Stimulated activated CD8-positive, alpha-beta memory T cell treated with anti-CD3 and anti-CD28 coated beads, Interleukin-15, amount 100 ng/mL, for 1 hour (primary cell): ENCODE measurements around the gene CDC73.
"Not testable (repeated sequence)": the region's sequence is repeated elsewhere in the genome, so short reads cannot be mapped to it uniquely, and the experiment has no call there.

ENCODE experiments used
- DNase-seq: peaks from one replicate; pipeline ENCODE4 v3.0.0-alpha.2; 2020; ENCODE audit warnings: low read depth

Gene CDC73

DNA sequence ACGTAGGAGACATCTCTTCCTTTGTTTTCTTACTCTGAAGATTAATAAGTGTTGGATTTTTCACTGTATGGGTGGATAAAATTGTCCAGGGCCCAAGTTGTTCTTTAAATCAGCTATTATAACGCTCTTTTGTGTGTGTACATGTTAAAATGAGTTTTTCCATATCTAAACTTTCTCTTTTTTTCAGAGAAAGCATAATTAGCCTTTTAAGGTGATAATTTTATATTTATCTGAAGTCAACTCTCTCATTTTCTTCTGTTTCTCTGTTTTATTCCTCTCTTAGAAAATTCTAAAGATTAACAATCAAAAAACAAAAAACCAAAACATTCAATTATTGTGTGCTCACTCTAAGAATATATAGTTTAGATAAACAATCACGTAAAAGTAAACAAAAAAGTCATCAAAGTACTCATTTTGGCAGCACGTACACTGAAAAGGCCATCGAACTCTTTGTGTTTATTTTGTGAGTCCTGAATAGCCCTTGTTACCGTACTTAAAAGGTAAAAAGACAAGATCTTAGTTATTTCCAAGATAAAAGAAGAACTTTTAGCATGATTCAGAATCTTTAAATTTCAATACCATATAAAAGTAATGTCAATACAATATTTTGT lies 7.2 kb upstream of the CDC73 start:
- no peak for DNase-seq

DNA sequence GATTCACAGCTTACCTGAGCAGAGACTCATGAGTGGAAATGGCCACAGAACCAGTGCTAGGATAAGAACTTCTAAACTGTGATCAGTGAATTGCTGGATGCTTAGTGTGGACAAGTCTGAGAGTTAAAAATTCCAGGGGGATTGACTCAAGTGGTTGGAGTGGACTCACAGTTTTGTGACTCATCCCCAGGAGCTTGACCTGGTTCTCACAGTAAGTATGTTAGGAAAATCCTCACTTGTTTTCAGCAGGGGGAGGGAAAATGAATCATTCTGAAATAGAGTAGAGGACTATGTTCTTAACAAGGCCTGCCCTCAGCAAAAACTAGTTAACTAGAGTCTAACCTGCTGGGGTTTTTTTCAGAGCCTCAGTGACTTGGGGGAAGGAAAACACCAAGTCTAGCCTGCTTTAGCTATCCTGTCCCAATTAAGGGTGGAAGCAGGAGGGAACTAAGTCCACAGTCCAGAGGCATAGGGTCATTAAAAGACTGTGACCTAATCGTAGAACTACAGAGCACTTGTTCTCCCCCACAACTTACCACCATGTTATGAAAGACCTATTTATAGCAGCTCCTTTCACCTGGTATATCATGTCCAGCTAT lies 6.1 kb upstream of the CDC73 start:
- DNase-seq, result no peak

GRCh38 chr1:193117167-193117566 lies 4.7 kb upstream of the CDC73 start:
- not testable (repeated sequence) for DNase-seq

DNA sequence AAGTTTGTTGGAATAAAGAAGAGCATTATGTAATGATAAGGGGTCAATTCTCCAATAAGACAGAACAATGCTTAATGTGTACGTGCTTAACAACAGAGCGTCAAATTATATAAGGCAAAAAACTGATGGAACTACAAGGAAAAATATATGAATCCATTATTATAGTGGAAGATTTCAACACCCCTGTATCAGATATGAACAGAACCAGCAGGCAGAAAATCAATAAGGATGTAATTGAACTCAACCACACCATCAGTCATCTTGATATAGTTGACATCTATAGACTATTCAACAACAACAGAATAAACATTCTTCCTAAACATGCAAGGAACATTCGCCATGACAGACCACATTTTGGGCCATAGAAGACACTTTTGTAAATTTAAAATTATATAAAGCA lies 3.6 kb upstream of the CDC73 start:
- DNase-seq, result no peak

DNA sequence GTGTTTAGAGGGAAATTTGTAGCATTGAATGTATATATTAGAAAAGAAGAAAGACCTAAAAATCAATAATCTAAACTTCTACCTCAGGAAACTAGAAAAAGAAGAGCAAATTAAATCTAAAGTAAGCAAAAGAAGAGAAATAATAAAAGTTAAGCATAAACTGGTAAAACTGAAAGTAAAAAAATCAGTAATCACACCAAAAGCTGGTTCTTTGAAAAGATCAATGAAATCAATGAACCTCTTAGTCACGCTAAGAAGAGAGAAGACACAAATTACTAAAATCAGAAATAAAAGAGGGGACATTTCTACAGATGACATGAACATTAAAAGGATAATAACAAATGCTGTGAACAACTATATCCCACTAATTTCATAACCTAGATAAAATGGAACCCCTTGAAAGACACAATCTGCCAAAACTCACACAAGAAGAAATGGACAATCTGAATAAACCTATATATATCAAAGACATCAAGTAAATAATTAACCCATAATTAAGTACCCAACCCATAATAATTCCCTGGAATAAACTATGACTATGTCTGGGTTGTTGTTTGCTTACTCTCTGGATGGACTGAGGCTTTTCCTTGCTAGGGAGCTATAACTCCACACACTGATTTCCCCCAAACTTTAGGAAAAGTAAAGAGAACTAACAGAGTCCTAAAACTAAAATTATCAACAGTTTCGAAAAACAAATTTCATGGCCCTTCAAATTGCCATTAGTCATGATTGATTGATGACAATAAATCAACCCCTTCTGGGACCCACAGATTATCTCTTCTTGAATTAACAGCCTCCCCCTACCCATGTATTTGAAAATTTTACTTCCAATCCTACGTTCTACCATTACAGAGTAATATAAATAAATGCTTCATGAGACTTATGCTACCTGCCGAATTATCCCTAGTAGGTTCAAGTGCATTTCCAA lies 2.8 kb upstream of the CDC73 start:
- no peak for DNase-seq

- no peak for DNase-seq
Measured at GRCh38 chr1:193120604-193121166, 1.1 kb upstream of the CDC73 start.

DNA sequence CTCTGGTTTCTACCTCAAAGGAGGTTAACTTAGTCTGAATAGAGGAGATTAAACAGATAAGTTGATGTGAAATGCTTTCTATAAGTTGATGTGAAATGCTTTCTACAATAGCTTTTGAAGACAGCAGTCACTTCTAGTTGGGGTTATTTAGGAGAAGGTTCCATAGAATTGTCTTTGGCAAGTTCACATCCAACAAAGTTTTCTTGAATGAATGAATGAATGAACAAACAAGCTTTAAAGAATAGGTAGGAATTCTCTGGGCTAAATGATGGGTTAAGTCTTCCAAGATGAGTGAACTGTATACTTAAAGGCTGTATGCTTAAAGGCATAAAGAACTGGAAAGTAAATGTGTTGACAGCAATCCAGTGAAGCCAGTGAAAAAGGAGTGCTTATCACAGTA lies 1.9 kb downstream of the CDC73 start:
- no peak for DNase-seq

DNA sequence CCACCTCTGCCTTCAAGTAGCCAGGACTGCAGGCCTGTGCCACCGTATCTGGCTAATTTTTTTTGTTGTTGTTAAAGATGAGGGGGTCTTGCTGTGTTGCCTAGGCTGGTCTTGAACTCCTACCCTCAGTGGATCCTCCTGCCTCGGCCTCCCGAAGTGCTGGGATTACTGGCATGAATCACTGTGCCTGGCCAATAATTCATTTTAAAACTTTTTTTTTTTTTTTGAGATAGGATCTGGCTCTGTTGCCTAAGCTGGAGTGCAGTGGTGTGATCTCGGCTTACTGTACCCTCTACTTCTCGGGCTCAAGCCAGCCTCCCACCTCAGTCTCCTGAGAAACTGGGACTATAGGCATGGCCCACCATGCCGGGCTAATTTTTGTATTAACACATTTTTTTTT lies 3.5 kb downstream of the CDC73 start:
- no peak for DNase-seq

DNA sequence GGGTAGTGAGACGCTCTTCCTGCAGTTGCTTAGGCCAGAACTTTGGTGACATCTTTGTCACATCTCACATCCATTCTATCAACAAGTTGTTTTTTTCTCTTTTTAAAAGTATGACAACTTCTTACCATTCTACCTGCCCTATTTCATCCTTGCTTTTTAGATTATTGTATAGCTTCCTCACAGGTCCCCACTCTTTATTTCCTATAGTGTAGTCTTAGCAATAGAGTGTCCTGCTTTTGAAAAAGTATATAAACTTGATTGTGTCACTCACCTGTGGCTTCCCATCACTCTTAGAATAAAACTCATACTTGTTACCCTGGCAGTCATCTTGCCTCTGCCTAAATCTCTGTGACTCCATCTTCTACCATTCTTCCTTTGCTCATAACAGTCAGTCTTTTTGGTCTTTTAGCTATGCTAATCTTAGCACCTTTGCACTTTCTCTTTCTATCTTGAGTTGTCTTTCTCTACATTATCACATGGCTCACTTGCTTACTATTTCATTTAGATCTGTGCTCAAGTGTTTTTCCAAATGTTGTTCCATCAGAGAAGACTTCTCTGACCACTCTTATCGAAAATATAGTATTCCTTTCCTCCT lies 9.5 kb downstream of the CDC73 start:
- DNase-seq, result no peak

DNA sequence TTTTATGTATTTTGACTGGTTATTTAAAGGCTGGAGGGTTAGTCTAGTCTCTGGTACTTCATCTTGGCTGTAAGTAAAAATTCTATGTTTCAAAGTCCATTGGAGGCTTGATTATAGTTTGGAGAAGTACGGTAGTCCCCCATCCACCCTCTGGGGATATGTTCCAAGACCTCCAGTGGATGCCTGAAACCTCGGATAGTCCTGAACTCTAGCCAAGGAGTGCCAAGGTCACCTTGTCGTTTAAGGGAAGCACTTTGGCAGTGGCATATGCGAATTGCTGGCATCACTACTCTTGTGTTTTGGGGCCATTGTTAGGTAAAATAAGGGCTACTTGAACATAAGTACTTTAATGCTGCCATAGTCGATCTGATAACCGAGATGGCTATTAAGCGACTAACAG lies 18.4 kb downstream of the CDC73 start:
- DNase-seq, result no peak

DNA sequence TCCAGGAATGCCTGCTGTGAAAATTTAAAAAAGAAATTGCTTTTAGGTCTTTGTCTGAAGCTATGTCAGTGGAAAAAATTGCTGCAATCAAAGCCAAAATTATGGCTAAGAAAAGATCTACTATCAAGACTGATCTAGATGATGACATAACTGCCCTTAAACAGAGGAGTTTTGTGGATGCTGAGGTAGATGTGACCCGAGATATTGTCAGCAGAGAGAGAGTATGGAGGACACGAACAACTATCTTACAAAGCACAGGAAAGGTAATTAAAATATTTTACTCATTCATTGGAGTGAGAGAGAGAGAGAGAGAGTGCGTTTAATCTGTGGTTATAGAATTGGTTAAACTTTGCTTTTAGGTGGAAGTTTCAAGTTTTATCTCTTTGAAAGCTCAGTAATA lies 20.0 kb downstream of the CDC73 start:
- DNase-seq, result no peak

- DNase-seq, result no peak
Measured at GRCh38 chr1:193142409-193142808, 20.6 kb downstream of the CDC73 start.

DNA sequence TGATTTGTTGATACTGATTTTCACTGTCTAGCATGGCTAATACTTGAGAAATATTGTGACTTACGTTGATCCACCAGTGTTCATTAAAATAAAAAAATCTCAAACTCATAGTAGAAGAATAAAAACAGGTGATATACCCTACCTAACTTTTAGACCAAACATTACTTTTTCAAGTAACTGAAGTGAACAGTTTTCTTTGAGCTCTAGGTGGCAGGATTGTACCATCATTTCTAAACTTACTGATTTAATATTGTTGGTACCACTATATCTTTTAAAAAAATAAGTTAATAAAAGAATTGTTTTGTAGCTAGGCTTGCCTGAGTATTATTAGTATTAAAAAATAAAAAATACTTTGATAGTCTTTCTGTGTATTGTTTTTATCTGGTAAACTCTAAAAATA lies 21.5 kb downstream of the CDC73 start:
- no peak for DNase-seq

GRCh38 chr1:193144361-193144938 lies 22.6 kb downstream of the CDC73 start:
- no peak for DNase-seq

GRCh38 chr1:193144999-193145398 lies 23.2 kb downstream of the CDC73 start:
- no peak for DNase-seq

DNA sequence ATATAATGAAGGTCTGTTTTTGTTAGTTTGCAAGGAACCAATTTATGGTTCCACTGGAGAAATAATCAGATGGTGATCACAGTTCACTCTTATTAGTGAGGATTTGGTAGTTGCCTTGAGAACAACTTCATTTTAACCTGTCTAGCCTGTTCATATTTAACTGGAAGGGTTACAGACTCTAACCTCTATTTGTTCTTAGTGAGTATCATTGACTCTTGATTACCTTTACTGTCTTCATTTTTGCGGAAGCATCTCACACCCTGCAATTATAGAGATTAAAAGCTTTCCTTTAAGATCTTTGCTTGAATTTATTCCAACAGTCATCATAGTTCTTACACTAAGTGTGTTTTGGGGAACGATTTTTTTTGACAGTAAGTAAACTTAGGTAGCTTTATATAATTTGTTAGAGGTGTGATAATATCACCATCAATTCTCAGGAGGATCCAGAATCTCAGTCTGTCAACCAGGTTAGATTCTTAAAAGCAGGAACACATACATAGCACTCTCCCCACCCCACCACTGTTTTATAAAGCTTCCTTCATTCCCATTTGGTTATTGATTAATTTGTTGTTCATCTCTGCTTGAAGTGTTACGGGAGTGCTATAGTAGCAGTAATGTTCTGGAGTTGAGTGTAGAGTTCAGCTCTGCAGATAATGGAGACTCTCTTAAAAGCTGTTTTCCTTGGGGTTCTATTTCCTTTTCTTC lies 34.4 kb downstream of the CDC73 start:
- DNase-seq, result no peak

- no peak for DNase-seq
Measured at GRCh38 chr1:193156822-193157142, 35.0 kb downstream of the CDC73 start.

GRCh38 chr1:193157360-193157759 lies 35.5 kb downstream of the CDC73 start:
- no peak for DNase-seq

DNA sequence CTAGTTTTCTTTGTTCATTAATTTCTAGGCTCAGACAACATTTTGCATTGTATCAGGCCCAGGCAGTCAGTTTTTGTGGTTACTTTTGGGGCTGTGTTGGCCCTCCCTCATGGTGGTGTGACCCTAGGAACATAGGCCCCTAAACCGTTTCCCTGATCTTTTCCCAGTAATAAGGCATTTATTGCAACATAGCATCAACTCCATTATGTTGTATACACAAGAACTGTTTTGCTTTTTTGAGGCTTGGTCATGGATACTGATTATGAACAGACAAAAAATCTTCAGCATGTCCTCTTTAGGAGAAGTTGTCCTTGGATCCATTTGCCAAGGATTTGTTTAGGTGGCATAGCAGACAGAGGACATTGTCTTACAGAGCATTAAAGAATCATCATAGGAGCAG lies 54.3 kb downstream of the CDC73 start:
- no peak for DNase-seq

GRCh38 chr1:193176788-193177187 lies 55.0 kb downstream of the CDC73 start:
- DNase-seq, result no peak

- DNase-seq, result no peak
Measured at GRCh38 chr1:193179094-193179493, 57.3 kb downstream of the CDC73 start.

- DNase-seq, result no peak
Measured at GRCh38 chr1:193181536-193181935, 59.7 kb downstream of the CDC73 start.
